Muscle of leg (tissue), 11 donors: Measurements from ENCODE around the gene MAML2. TPM values are rescaled to one million over a fixed set of nuclear protein-coding genes. Genes with fewer than 3 reads are reported as not detected.

ENCODE experiments used
- DNase-seq: peaks from one replicate; pipeline ENCODE4 v3.0.0; 2013
- H3K27ac ChIP-seq: one replicate; pipeline ENCODE4 v1.5.1; 2013; ENCODE audit warnings: mild to moderate bottlenecking, low read length, control low read depth
- H3K27me3 ChIP-seq: one replicate; pipeline ENCODE4 v1.6.1; 2013; ENCODE audit warnings: low read length; ENCODE audit not compliant: control insufficient read depth, insufficient read depth
- H3K36me3 ChIP-seq: one replicate; pipeline ENCODE4 v1.6.1; 2013; ENCODE audit warnings: low read length; ENCODE audit not compliant: control insufficient read depth, insufficient read depth
- H3K4me1 ChIP-seq: one replicate; pipeline ENCODE4 v1.6.1; 2013; ENCODE audit warnings: low read length; ENCODE audit not compliant: control insufficient read depth, insufficient read depth
- H3K4me3 ChIP-seq: one replicate; pipeline ENCODE4 v1.5.1; 2013; ENCODE audit warnings: low read length, control low read depth
- H3K9me3 ChIP-seq: replicated peaks from 2 replicates; pipeline ENCODE4 v1.6.1; 2013; ENCODE audit warnings: low read depth, low read length; ENCODE audit not compliant: control insufficient read depth
- WGBS: methylation state at CpG from one replicate; pipeline ENCODE4 v1.1.5; 2013; ENCODE audit warnings: missing lambda C conversion rate; ENCODE audit not compliant: insufficient coverage; 5-methylcytosine and 5-hydroxymethylcytosine counted together
- polyA plus RNA-seq, 8 donors: library from polyadenylated mRNA; unstranded; fragments of 120-200 nt; gene quantifications; one replicate each; pipeline versions ENCODE4 v1.2.1 to v1.2.3, GENCODE V29; 2013; ENCODE audit warnings: inconsistent platforms in 1 of 8, low replicate concordance in 1 of 8; ENCODE audit not compliant: insufficient read length in 8 of 8, insufficient read depth in 1 of 8
- total RNA-seq: library from RNA; stranded (reverse); fragments of 120-200 nt; gene quantifications from one replicate; pipeline ENCODE4 v1.2.4, GENCODE V29; 2013

The MAML2 gene
- total and polyA plus RNA-seq, 9 donors = 4.0 to 7.8 (median 5.7) TPM

DNA sequence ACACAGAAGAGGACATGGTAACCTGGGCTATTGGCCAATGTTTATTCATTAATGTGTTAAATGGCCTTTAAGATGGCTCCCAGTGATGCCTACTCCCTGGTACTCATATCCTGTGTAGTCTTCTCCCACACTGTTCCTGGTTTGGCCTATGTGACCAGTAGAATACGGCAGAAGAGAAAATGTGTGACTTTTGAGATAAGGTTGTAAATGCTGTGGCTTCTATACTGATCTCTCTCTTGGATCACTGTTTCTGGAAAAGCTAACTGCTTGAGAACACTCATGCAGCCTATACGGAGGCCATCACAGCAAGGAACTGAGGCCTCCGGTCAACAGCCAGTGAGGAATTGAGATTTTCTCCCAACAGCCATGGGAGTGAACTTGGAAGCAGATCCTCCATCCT is 24.1 kb downstream of the MAML2 start:
- H3K4me3 ChIP-seq = no peak overlapping the region
- H3K4me1 ChIP-seq = peaks cover 12% of the 10 kb centered on the region
- H3K36me3 ChIP-seq = no peaks in the 10 kb centered on the region
- no peak overlapping the region for H3K27ac ChIP-seq
- no CpG with 5 or more reads among the region's 3 CpGs for WGBS
- no peaks in the 10 kb centered on the region for H3K9me3 ChIP-seq
- H3K27me3 ChIP-seq = no peaks in the 10 kb centered on the region
- no peak for DNase-seq

DNA sequence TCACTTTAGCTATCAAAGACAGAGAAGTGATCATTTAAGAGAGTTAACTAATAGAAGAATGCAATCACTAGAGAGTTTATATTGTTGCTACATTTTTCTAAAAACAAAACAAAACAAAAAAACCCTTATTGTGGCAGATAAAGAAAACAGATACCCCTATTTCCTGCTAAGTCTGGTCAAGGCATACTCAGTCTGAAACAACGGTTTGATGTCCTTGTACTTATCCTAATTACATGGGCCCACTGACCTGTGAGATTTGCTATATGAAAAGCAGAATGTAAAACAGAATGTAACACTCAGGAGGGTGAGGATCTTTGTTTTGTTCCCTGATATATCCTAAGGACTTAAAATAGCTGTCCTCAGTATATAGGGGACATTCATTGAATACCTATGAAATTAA is 24.6 kb downstream of the MAML2 start:
- WGBS = no CpG with 5 or more reads among the region's 1 CpG
- no peak overlapping the region for H3K4me3 ChIP-seq
- H3K27ac ChIP-seq = no peak overlapping the region
- no peaks in the 10 kb centered on the region for H3K27me3 ChIP-seq
- peaks cover 12% of the 10 kb centered on the region for H3K4me1 ChIP-seq
- no peak for DNase-seq
- no peaks in the 10 kb centered on the region for H3K9me3 ChIP-seq
- no peaks in the 10 kb centered on the region for H3K36me3 ChIP-seq

DNA sequence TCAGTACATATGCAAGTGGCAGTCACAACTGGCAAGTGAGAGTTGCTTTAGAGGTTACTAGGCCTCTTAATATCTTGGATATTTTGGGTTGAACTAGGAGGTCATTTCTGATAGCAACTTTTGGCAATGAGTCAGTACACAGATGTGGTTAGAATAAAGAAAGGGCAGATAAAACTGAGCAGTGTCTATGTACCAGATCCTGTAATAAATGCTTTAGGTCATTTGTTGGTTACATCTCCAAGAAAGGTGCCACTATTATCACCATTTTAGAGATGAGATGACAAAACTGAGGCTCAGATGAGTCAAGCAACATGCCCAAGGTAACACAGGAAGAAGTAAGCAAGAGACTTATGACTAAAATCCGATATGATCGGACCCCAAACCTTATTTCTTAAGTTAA is 25.0 kb downstream of the MAML2 start:
- Histone ChIP-seq H3K36me3 (no peaks in the 10 kb centered on the region), H3K4me1 (peaks cover 12% of the 10 kb centered on the region), H3K4me3 (no peak overlapping the region), H3K9me3 (no peaks in the 10 kb centered on the region), H3K27me3 (no peaks in the 10 kb centered on the region), H3K27ac (no peak overlapping the region)
- WGBS = no CpG with 5 or more reads among the region's 2 CpGs
- DNase-seq = no peak

DNA sequence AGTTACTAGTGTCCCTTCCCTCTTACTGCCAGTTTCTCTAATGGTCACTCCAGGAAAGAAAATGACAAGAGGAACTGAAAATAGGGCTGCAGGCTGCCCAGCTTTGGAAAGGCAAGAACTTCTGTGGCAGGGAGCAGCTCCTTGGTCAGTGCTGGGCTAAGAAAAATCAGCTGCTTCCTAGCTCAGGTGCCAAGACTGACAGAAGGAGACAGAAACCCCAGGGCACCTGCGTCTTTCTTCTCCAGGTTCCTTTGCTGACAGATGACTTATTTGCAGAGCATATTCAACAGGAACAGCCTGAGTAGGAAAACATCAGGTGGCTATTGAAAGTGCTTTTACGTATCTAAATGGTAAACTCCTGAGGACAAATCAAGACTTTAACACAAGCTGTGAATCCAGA is 25.4 kb downstream of the MAML2 start:
- no CpG with 5 or more reads among the region's 2 CpGs for WGBS
- Histone ChIP-seq H3K27ac (no peak overlapping the region), H3K27me3 (no peaks in the 10 kb centered on the region), H3K9me3 (no peaks in the 10 kb centered on the region), H3K36me3 (no peaks in the 10 kb centered on the region), H3K4me3 (no peak overlapping the region), H3K4me1 (peaks cover 12% of the 10 kb centered on the region)
- no peak for DNase-seq

DNA sequence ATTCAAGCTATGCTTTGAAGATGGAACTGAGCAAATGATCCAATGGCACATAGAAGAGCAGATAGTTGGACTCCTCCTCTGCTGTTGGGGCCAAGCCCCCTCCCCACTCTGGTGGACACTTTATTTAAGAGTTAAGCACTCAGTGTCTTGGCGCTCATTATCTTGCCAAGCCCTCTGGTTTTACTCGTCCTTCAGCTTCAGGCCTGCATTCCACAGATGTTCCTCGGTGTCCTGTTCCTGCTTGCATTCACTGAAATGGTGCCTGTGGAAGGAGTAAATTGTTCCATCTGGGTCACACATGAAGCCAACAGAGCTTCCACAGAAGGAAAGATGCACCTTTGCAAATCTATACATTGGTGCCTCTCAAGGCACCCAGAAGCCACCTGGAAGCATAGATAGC is 26.1 kb downstream of the MAML2 start:
- H3K4me3 ChIP-seq = no peak overlapping the region
- no peaks in the 10 kb centered on the region for H3K27me3 ChIP-seq
- WGBS = no CpG with 5 or more reads among the region's 3 CpGs
- no peak overlapping the region for H3K27ac ChIP-seq
- peaks cover 12% of the 10 kb centered on the region for H3K4me1 ChIP-seq
- DNase-seq = no peak
- no peaks in the 10 kb centered on the region for H3K9me3 ChIP-seq
- no peaks in the 10 kb centered on the region for H3K36me3 ChIP-seq

DNA sequence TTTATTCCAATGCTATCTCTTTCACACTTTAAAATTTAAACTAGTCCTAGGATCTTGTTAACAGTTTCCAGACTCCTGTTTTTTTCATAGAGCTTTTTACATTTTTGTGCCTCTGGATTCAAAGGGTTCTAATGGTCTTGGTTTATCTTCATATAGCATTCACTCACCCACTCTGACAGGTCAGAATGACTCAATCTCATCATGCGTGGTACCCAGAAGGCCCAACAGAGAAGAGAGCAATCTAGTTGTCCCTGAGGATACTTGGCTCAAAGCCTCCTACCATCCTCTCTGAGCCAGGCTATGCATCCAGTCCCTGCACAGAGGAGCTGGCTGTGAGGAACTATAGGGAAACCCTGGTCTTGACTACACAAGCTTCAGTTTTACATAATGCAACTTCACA is 27.5 kb downstream of the MAML2 start:
- no peak for DNase-seq
- Histone ChIP-seq H3K27me3 (no peaks in the 10 kb centered on the region), H3K9me3 (no peaks in the 10 kb centered on the region), H3K36me3 (no peaks in the 10 kb centered on the region), H3K4me1 (peaks cover 15% of the 10 kb centered on the region), H3K4me3 (no peak overlapping the region), H3K27ac (no peak overlapping the region)
- WGBS = no CpG with 5 or more reads among the region's 1 CpG

DNA sequence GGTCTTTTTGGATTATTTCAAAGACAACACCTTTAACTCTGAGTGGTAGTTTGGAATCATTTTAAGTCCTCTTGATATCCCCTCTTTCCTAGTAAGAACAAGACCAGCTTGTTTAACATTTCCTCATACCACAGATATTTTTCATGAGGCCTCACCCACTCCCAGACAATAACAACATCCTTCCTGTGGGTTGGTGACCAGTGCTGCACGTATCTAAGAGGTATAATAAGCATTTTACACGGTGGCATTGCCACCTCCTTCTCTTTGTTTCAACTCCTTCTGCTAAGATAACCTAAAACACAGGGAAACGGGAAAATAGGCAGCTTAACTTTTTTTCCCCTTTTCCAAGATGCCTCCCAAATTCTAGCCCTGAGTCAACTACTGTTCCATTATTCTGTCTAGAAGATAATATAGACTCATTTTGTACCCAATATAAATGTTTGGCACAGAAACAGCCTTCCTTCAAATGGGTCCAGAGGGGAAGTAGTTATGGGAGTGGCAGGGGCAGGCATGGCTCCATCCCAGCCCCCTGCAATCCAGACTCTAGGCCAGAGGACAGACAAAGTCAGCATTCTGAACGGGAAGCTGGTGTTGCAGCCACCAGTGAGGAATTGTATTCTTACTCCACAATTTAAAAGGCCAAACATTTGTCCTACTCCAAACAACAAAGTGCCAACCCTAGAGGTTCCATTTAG is 28.5 kb downstream of the MAML2 start:
- Histone ChIP-seq H3K36me3 (no peaks in the 10 kb centered on the region), H3K9me3 (no peaks in the 10 kb centered on the region), H3K27ac (peak overlapping the region; percentile 44), H3K4me3 (no peak overlapping the region), H3K27me3 (no peaks in the 10 kb centered on the region), H3K4me1 (peaks cover 15% of the 10 kb centered on the region)
- 44% methylated on average over 3 of the region's 4 CpGs for WGBS
- DNase-seq = no peak

DNA sequence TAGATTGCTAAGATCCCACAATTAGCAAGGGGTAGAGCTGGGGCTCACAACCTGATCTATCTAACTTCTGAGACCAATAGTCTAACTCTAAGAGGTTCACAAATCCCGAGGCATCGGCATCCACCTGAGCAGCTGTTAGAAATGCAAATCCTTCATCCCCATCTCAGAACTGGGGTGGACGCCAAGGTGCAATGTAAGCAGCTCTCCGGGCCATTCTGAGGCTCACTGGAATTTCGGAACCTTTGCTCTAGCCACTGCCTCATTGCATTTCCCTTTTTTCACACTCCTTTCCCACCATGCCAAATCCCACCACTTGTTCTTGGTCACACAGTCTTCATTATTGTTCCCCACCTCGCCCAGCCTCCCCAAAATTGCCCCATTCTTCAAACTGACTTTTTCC is 29.8 kb downstream of the MAML2 start:
- DNase-seq = no peak
- Histone ChIP-seq H3K27me3 (no peaks in the 10 kb centered on the region), H3K27ac (no peak overlapping the region), H3K9me3 (no peaks in the 10 kb centered on the region), H3K4me1 (peaks cover 15% of the 10 kb centered on the region), H3K4me3 (no peak overlapping the region), H3K36me3 (no peaks in the 10 kb centered on the region)
- WGBS = 69% methylated on average over 6 of the region's 6 CpGs

DNA sequence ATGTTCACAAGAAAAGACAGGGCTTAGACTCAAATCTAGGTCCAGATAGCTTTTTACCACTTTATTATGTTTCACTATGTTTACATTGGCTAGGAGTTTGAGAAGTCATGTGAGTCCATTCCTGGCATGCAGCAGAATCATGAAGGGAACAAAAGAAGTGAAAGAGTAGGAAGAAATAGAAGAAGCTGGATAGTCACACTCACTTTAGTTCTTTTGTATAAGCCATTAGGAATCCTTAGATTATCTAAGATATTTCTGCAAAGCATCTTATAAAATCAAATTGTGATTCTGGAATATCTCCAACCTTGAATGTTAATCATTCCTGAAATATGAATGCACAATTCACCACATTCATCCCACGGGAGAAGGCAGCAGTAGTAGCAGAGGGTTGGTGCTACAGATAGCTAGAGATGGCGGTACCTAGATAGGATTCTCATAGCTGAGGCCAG is 31.9 kb downstream of the MAML2 start:
- H3K9me3 ChIP-seq = no peaks in the 10 kb centered on the region
- H3K27me3 ChIP-seq = no peaks in the 10 kb centered on the region
- H3K36me3 ChIP-seq = no peaks in the 10 kb centered on the region
- H3K4me3 ChIP-seq = no peak overlapping the region
- no CpG with 5 or more reads among the region's 2 CpGs for WGBS
- DNase-seq = peak; percentile 53
- no peak overlapping the region for H3K27ac ChIP-seq
- peaks cover 29% of the 10 kb centered on the region for H3K4me1 ChIP-seq

DNA sequence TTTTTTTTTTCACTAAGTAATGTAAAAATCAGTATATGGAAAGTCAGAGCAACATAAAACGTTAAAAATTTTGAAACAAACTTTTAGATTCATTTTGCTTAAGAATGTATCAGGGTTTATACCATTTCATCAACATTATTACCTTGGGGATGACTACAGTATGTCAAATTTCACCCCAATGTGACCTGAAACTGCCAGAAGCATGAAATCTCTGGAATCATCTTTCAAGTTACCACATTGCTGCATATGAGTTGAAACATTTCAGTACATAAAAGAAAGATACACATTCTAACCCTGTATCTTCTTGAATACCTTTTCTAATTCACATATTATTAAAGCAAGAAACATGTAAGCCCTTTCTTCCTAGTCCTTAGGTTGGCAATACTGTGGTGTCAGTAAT is 32.8 kb downstream of the MAML2 start:
- peaks cover 32% of the 10 kb centered on the region for H3K4me1 ChIP-seq
- DNase-seq = no peak
- no peaks in the 10 kb centered on the region for H3K36me3 ChIP-seq
- no CpG with 5 or more reads among the region's 1 CpG for WGBS
- H3K27me3 ChIP-seq = no peaks in the 10 kb centered on the region
- no peaks in the 10 kb centered on the region for H3K9me3 ChIP-seq
- H3K4me3 ChIP-seq = no peak overlapping the region
- H3K27ac ChIP-seq = no peak overlapping the region

DNA sequence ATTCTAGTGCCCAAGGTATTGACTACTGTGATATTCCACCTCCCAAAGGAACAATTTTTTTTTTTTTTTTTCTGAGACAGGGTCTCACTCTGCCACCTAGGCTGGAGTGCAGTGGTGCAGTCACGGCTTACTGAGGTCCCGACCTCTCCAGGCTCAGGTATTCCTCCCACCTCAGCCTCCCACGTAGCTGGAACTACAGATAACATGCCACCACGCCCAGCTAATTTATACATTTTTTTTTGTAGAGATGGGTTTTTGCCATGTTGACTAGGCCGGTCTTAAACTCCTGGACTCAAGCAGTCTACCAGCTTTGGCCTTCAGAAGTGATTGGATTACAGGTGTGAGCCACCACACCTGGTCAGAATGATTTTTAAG is 33.4 kb downstream of the MAML2 start:
- Histone ChIP-seq H3K27me3 (no peaks in the 10 kb centered on the region), H3K4me3 (no peak overlapping the region), H3K36me3 (no peaks in the 10 kb centered on the region), H3K4me1 (peaks cover 31% of the 10 kb centered on the region), H3K9me3 (no peaks in the 10 kb centered on the region), H3K27ac (no peak overlapping the region)
- no CpG with 5 or more reads among the region's 5 CpGs for WGBS
- no peak for DNase-seq
